Heart left ventricle (tissue), 13 donors: Measurements from ENCODE around the gene NISCH.

Source experiments
- POLR2A ChIP-seq, 2 donors: fragments of 450-650 bp; IDR thresholded peaks; one replicate each; pipeline ENCODE4 v1.6.1; 2017; ENCODE audit warnings: antibody characterized with exemption in 2 of 2, mild to moderate bottlenecking in 2 of 2, moderate library complexity in 2 of 2
- TF ChIP-seq, protein P1 (sequence below), 12 donors: fragments of 200-600 bp; sonication (generic) in 4 of 12; IDR thresholded peaks; one replicate each; pipeline versions ENCODE4 v1.5.0 to v1.8.0; 2018 to 2022; ENCODE audit warnings: antibody characterized with exemption in 12 of 12, mild to moderate bottlenecking in 5 of 12
- donor health status: ischemic (EF 13 %, LVEDD 7.1; RV severe dilation, severe dysfunction).
- donor health status: DM: no; HTN: yes; CAD: no.
- donor health status: DM: no; HTN: no; CAD: no.
- donor health status: ischemic (EF 25% LVEDD 6.9; RV normal size, moderate dysfunction).
- donor health status: ischemic (EF 25% LVEDD 5.7; RV mildly dilated, moderate dysfunction).
- donor health status: ischemic (EF 35%, LVEDD 5.7; RV mildly dilated, moderate dysfunction).
- donor health status: nonischemic (EF 11% LVEDD 7.7; RV severe dilation, severe dysfunction).
- donor health status: DM: yes; HTN: yes; CAD: no.
- donor health status: PGD.
- donor health status: ischemic (EF 29% LVEDD 5.4; RV normal size, mild dysfunction).
- donor health status: nonischemic (EF 23%, LVEDD 6.1; RV moderate dilation, normal function).

DNA sequence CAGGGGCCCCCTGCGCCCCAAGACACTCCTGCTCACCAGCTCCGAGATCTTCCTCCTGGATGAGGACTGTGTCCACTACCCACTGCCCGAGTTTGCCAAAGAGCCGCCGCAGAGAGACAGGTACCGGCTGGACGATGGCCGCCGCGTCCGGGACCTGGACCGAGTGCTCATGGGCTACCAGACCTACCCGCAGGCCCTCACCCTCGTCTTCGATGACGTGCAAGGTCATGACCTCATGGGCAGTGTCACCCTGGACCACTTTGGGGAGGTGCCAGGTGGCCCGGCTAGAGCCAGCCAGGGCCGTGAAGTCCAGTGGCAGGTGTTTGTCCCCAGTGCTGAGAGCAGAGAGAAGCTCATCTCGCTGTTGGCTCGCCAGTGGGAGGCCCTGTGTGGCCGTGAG, 36.7 kb downstream of the NISCH start:
- TF ChIP-seq, protein P1, sequence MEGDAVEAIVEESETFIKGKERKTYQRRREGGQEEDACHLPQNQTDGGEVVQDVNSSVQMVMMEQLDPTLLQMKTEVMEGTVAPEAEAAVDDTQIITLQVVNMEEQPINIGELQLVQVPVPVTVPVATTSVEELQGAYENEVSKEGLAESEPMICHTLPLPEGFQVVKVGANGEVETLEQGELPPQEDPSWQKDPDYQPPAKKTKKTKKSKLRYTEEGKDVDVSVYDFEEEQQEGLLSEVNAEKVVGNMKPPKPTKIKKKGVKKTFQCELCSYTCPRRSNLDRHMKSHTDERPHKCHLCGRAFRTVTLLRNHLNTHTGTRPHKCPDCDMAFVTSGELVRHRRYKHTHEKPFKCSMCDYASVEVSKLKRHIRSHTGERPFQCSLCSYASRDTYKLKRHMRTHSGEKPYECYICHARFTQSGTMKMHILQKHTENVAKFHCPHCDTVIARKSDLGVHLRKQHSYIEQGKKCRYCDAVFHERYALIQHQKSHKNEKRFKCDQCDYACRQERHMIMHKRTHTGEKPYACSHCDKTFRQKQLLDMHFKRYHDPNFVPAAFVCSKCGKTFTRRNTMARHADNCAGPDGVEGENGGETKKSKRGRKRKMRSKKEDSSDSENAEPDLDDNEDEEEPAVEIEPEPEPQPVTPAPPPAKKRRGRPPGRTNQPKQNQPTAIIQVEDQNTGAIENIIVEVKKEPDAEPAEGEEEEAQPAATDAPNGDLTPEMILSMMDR (IDR thresholded peaks at IDR 0.05) = no peak
- no peak for TF ChIP-seq POLR2A (IDR thresholded peaks at IDR 0.05)
